Smooth muscle cell (in vitro differentiated cells): ENCODE results near the gene TARS3. TPM values are rescaled to one million over a fixed set of nuclear protein-coding genes. Genes with fewer than 3 reads are reported as not detected.
A peak's percentile ranks its signal among the peaks of the same experiment; 100 is the strongest.

Experiments
- DNase-seq: peaks from one replicate; lab custom pipeline; 2025; ENCODE audit not compliant: unreplicated experiment; lab: John Stamatoyannopoulos, UW
- H2AFZ ChIP-seq: fragments of 200-600 bp; sonication (generic); 2 replicates; pipeline ENCODE4 v1.6.0; 2016; ENCODE audit warnings: antibody characterized with exemption, low read depth, mild to moderate bottlenecking
- H3F3A ChIP-seq: fragments of 200-600 bp; sonication (generic); 2 replicates; pipeline ENCODE4 v1.6.0; 2017; ENCODE audit warnings: antibody characterized with exemption, low read depth
- H3K27ac ChIP-seq: fragments of 200-600 bp; sonication (generic); 2 replicates; pipeline ENCODE4 v1.5.1; 2016; ENCODE audit warnings: low read depth, mild to moderate bottlenecking
- H3K27me3 ChIP-seq: fragments of 200-600 bp; sonication (generic); 2 replicates; pipeline ENCODE4 v1.6.1; 2016; ENCODE audit warnings: low read depth, mild to moderate bottlenecking
- H3K36me3 ChIP-seq: fragments of 200-600 bp; sonication (generic); 2 replicates; pipeline ENCODE4 v1.5.1; 2016; ENCODE audit warnings: low read depth
- H3K4me1 ChIP-seq: fragments of 200-600 bp; sonication (generic); 2 replicates; pipeline ENCODE4 v1.5.1; 2016; ENCODE audit warnings: low read depth
- H3K4me2 ChIP-seq: fragments of 200-600 bp; sonication (generic); 2 replicates; pipeline ENCODE4 v1.6.0; 2016; ENCODE audit warnings: mild to moderate bottlenecking
- H3K4me3 ChIP-seq: fragments of 200-600 bp; sonication (generic); 2 replicates; pipeline ENCODE4 v1.5.1; 2016; ENCODE audit warnings: mild to moderate bottlenecking
- H3K79me2 ChIP-seq: fragments of 200-600 bp; sonication (generic); 2 replicates; pipeline ENCODE4 v1.6.0; 2016; ENCODE audit warnings: low read depth, mild to moderate bottlenecking
- H3K9ac ChIP-seq: fragments of 200-600 bp; sonication (generic); 2 replicates; pipeline ENCODE4 v1.6.0; 2016; ENCODE audit warnings: low read depth
- H3K9me3 ChIP-seq: fragments of 200-600 bp; sonication (generic); replicated peaks from 2 replicates; pipeline ENCODE4 v1.5.1; 2016; ENCODE audit warnings: low read depth
- H4K20me1 ChIP-seq: fragments of 200-600 bp; sonication (generic); 2 replicates; pipeline ENCODE4 v1.6.0; 2016; ENCODE audit warnings: low read depth
- CTCF ChIP-seq: fragments of 200-600 bp; sonication (generic); IDR thresholded peaks from 2 replicates; pipeline ENCODE4 v1.5.1; 2017; ENCODE audit warnings: borderline replicate concordance, mild to moderate bottlenecking, antibody characterized with exemption; ENCODE audit not compliant: insufficient read depth, poor library complexity, severe bottlenecking
- WGBS: methylation state at CpG from one replicate; pipeline ENCODE4 v1.1.7; 2016; ENCODE audit warnings: low lambda C conversion rate; 5-methylcytosine and 5-hydroxymethylcytosine counted together
- polyA plus RNA-seq: library from polyadenylated mRNA; unstranded; fragments of >200 nt; fragmentation: Nextera tagmentation; extraction: Ambion mirVana; gene quantifications from 2 replicates; pipeline ENCODE4 v1.2.1, GENCODE V29; 2016
- total RNA-seq: library from RNA; depleted of rRNA; stranded (reverse); fragments of >200 nt; gene quantifications from 2 replicates; pipeline ENCODE4 v1.2.3, GENCODE V29; 2014

Gene TARS3
- total and polyA plus RNA-seq, 2 experiments from 2014 or later: 20.0 to 23.0 TPM

- WGBS: 90% methylated on average over 2 of the region's 2 CpGs
- H4K20me1 ChIP-seq: peaks cover 7% of the 10 kb centered on the region
These were observed 800 bp upstream of the TARS3 start for GRCh38 chr15:101725073-101725472.

GRCh38 chr15:101724675-101725005 lies 367 bp upstream of the TARS3 start:
- DNase-seq: no peak
- Histone ChIP-seq H3K4me1 (peaks cover 11% of the 10 kb centered on the region), H3K9ac (no peak overlapping the region), H3K27ac (no peak overlapping the region), H3K9me3 (no peaks in the 10 kb centered on the region), H2AFZ (peak overlapping the region; percentile 72), H4K20me1 (peaks cover 7% of the 10 kb centered on the region), H3F3A (no peaks in the 10 kb centered on the region), H3K79me2 (peaks cover 8% of the 10 kb centered on the region), H3K4me3 (peak overlapping the region; percentile 9), H3K4me2 (peak overlapping the region; percentile 34), H3K27me3 (no peaks in the 10 kb centered on the region), H3K36me3 (peaks cover 12% of the 10 kb centered on the region)
- WGBS: 28% methylated on average over 8 of the region's 8 CpGs
- no peak for TF ChIP-seq CTCF

More at GRCh38 chr15:101725073-101725472, 800 bp upstream of the TARS3 start:
- no peak for TF ChIP-seq CTCF
- no peaks in the 10 kb centered on the region for H3K27me3 ChIP-seq
- H3F3A ChIP-seq: no peaks in the 10 kb centered on the region
- peak overlapping the region; percentile 34 for H3K4me2 ChIP-seq
- H3K4me1 ChIP-seq: peaks cover 11% of the 10 kb centered on the region
- no peak overlapping the region for H3K27ac ChIP-seq
- H3K4me3 ChIP-seq: no peak overlapping the region
- DNase-seq: no peak
- no peak overlapping the region for H3K9ac ChIP-seq
- no peaks in the 10 kb centered on the region for H3K9me3 ChIP-seq
- peaks cover 12% of the 10 kb centered on the region for H3K36me3 ChIP-seq
- H3K79me2 ChIP-seq: peaks cover 8% of the 10 kb centered on the region
- peak overlapping the region; percentile 72 for H2AFZ ChIP-seq

- H4K20me1 ChIP-seq: peaks cover 7% of the 10 kb centered on the region
- H3F3A ChIP-seq: no peaks in the 10 kb centered on the region
- no peak for TF ChIP-seq CTCF
- peaks cover 11% of the 10 kb centered on the region for H3K4me1 ChIP-seq
- H3K4me3 ChIP-seq: peak overlapping the region; percentile 61
- 13% methylated on average over 8 of the region's 8 CpGs for WGBS
- H3K36me3 ChIP-seq: peaks cover 12% of the 10 kb centered on the region
- peak overlapping the region; percentile 92 for H3K4me2 ChIP-seq
- H3K27ac ChIP-seq: peak overlapping the region; percentile 75
- peak overlapping the region; percentile 17 for H2AFZ ChIP-seq
- H3K79me2 ChIP-seq: peaks cover 5% of the 10 kb centered on the region
- H3K9me3 ChIP-seq: no peaks in the 10 kb centered on the region
- peak overlapping the region; percentile 84 for H3K9ac ChIP-seq
- H3K27me3 ChIP-seq: no peaks in the 10 kb centered on the region
- DNase-seq: no peak
These were observed 951 bp downstream of the TARS3 start for GRCh38 chr15:101723171-101723873.

GRCh38 chr15:101718896-101719295 lies 5.4 kb downstream of the TARS3 start:
- Histone ChIP-seq H4K20me1 (peaks cover 7% of the 10 kb centered on the region), H3K36me3 (peaks cover 12% of the 10 kb centered on the region), H3K27me3 (no peaks in the 10 kb centered on the region), H3K79me2 (peaks cover 5% of the 10 kb centered on the region), H3K4me3 (no peak overlapping the region), H3K9ac (no peak overlapping the region), H2AFZ (no peak overlapping the region), H3K4me2 (no peak overlapping the region), H3F3A (no peaks in the 10 kb centered on the region), H3K9me3 (no peaks in the 10 kb centered on the region), H3K27ac (no peak overlapping the region), H3K4me1 (peaks cover 11% of the 10 kb centered on the region)
- DNase-seq: no peak
- WGBS: 97% methylated on average over 3 of the region's 3 CpGs
- no peak for TF ChIP-seq CTCF
